ENCODE data around the gene C9orf57.
"Not testable (repeated sequence)": the region's sequence is repeated elsewhere in the genome, so short reads cannot be mapped to it uniquely, and the experiment has no call there.

C9orf57 gene

DNA sequence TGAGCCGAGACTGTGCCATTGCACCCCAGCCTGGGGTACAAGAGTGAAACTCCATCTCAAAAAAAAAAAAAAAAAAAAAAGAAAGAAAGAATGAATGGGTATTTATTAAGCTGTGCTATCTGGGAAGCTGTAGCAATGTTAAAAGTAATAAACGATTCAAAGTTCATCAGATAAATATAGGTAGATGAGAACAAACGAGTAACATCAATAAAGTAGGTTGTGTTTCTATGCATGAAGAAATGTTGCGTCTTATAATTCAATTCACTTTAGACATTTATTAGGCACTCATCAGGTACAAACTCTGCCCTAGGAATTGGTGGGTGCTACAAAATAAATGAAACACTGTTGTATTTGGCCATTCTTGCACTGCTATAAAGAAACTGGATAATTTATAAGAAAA lies 36.8 kb downstream of the C9orf57 start:
- DNase-seq (ENCODE audit: low spot score) = no peak

DNA sequence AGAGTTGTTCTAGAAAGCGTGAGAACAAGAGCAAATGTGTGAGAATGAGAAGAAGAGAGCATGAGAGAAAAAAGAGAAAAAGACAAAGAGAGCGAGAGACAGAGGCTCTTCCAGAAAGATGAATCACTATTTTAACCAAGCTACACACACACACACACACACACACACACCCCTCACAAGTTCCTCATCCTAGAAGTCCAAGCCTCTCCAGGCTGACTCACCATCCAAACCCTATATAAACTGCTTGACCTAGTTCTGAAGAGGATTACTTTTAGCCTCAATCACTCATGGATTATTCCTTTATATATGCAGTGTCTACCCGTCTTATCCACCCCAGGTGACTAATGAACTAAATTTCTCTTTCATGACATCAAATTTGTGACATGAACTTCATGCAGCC lies 37.6 kb downstream of the C9orf57 start:
- DNase-seq (ENCODE audit: low spot score) = no peak

GRCh38 chr9:72013292-72013760 lies 47.1 kb downstream of the C9orf57 start:
- no peak for DNase-seq (ENCODE audit: low spot score)

DNA sequence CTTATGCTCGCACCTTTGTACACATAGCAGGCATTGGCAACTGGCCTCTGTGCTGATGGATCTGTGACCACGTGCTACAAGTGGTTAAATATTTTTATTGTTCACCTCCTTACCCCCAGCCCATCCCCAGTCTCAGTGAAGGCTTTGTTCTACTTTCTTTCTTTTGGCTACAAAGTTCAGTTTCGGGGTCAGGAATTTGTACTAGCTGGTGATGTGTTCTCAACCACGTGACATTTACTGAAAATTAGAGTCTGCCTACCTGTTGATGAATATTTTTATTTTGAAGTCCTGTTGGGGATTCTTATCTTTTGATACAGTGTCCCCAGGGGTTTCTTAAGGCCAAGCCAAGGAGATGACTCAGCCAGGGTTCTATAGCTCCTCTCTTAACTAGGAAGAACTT lies 47.8 kb downstream of the C9orf57 start:
- DNase-seq (ENCODE audit: low spot score) = no peak

GRCh38 chr9:72007726-72008125 lies 52.7 kb downstream of the C9orf57 start:
- DNase-seq (ENCODE audit: low spot score) = not testable (repeated sequence)

GRCh38 chr9:72006501-72006900 lies 53.9 kb downstream of the C9orf57 start:
- DNase-seq (ENCODE audit: low spot score) = no peak

DNA sequence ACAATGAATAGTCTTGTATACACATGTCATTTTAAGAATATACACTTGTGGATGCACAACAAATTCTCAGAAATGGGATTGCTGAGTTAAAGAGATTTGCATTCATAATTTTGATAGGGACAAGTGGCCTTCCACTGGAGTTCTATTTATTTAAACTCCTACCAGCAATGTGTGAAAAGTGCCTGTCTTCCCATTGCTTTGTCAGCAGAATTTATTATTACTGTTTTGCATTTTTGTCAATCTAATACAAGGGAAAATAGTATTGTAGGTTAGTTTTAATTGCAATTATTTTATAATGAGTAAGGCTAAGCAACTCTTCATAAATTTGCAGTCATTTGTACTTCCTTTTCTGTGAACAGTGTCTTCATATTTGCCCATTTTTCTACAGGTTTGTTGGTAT lies 55.0 kb downstream of the C9orf57 start:
- no peak for DNase-seq (ENCODE audit: low spot score)

Measured in putamen (tissue), 1 donor.